22Rv1 (cell line): ENCODE data around the gene CALCOCO1.

Experiments used
- ZFX ChIP-seq: fragments of 450-650 bp; IDR thresholded peaks from 2 replicates; pipeline ENCODE4 v1.6.1; 2017; ENCODE audit warnings: antibody characterized with exemption, borderline replicate concordance
- TF ChIP-seq, protein P1 (sequence below): fragments of 450-650 bp; IDR thresholded peaks from 2 replicates; pipeline ENCODE4 v1.5.1; 2017; ENCODE audit warnings: mild to moderate bottlenecking

DNA sequence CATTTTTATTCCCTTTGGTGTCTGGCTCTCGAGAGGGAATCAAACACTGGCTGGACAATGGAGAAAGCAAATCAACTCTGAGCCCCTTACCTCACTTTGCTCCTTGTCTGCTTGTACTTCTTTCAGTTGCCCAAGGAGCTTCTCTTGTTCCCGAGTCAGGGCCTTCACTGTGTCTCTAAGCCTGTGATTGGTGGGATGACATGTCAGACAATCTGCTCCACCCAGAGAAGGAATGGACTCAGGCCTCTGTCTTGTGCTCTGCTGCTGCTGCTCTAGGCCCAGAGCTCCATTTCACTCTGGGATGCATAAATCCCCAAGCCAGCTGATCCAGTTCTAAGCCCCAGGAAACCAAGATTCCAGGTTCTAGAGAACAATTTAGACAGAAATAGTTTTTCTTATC lies 7.6 kb downstream of the CALCOCO1 start:
- TF ChIP-seq, protein P1, sequence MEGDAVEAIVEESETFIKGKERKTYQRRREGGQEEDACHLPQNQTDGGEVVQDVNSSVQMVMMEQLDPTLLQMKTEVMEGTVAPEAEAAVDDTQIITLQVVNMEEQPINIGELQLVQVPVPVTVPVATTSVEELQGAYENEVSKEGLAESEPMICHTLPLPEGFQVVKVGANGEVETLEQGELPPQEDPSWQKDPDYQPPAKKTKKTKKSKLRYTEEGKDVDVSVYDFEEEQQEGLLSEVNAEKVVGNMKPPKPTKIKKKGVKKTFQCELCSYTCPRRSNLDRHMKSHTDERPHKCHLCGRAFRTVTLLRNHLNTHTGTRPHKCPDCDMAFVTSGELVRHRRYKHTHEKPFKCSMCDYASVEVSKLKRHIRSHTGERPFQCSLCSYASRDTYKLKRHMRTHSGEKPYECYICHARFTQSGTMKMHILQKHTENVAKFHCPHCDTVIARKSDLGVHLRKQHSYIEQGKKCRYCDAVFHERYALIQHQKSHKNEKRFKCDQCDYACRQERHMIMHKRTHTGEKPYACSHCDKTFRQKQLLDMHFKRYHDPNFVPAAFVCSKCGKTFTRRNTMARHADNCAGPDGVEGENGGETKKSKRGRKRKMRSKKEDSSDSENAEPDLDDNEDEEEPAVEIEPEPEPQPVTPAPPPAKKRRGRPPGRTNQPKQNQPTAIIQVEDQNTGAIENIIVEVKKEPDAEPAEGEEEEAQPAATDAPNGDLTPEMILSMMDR: no peak
- no peak for TF ChIP-seq ZFX
